Glutamatergic neuron (in vitro differentiated cells): ENCODE measurements around the gene TNFAIP3. TPM values are rescaled to one million over a fixed set of nuclear protein-coding genes. Genes with fewer than 3 reads are reported as not detected.

Source experiments
- DNase-seq: peaks from one replicate; pipeline ENCODE4 v3.0.0; 2022
- H3K27ac Mint-ChIP-seq: one replicate; pipeline ENCODE4 v1.8.0; 2020; ENCODE audit warnings: mild to moderate bottlenecking, mixed read lengths, inconsistent platforms; ENCODE audit not compliant: unreplicated experiment
- H3K27me3 Mint-ChIP-seq: one replicate; pipeline ENCODE4 v1.8.0; 2020; ENCODE audit warnings: mild to moderate bottlenecking, moderate library complexity, mixed read lengths, inconsistent platforms; ENCODE audit not compliant: unreplicated experiment
- H3K36me3 Mint-ChIP-seq: one replicate; pipeline ENCODE4 v1.8.0; 2020; ENCODE audit warnings: mild to moderate bottlenecking, mixed read lengths, inconsistent platforms; ENCODE audit not compliant: unreplicated experiment
- H3K4me1 Mint-ChIP-seq: one replicate; pipeline ENCODE4 v1.8.0; 2020; ENCODE audit warnings: mild to moderate bottlenecking, low read depth, mixed read lengths, inconsistent platforms; ENCODE audit not compliant: unreplicated experiment
- H3K4me3 Mint-ChIP-seq: one replicate; pipeline ENCODE4 v1.8.0; 2020; ENCODE audit warnings: mild to moderate bottlenecking, mixed read lengths, inconsistent platforms; ENCODE audit not compliant: unreplicated experiment
- H3K9me3 Mint-ChIP-seq: one replicate; pipeline ENCODE4 v1.8.0; 2020; ENCODE audit warnings: mild to moderate bottlenecking, moderate library complexity, mixed read lengths, inconsistent platforms; ENCODE audit not compliant: unreplicated experiment
- total RNA-seq: library from RNA; stranded (reverse); fragmentation: NEBNext Ultra II Directional; extraction: Animal tissue kit (Norgen Biotek cat#: 25700); gene quantifications from one replicate; pipeline ENCODE4 v1.2.1, GENCODE V29; 2021; ENCODE audit not compliant: unreplicated experiment
- TF ChIP-seq, protein P1 (sequence below): fragments of 200-600 bp; sonication (generic); IDR thresholded peaks from one replicate; pipeline ENCODE4 v1.5.0; 2021; ENCODE audit not compliant: partially characterized antibody, unreplicated experiment

Gene TNFAIP3
- total RNA-seq, 1 donor from 2014 or later, result 2.2 TPM

- no peaks in the 10 kb centered on the region for H3K4me1 Mint-ChIP-seq
- H3K4me3 Mint-ChIP-seq, result no peak overlapping the region
- no peaks in the 10 kb centered on the region for H3K9me3 Mint-ChIP-seq
- no peak overlapping the region for H3K27ac Mint-ChIP-seq
- TF ChIP-seq, protein P1, sequence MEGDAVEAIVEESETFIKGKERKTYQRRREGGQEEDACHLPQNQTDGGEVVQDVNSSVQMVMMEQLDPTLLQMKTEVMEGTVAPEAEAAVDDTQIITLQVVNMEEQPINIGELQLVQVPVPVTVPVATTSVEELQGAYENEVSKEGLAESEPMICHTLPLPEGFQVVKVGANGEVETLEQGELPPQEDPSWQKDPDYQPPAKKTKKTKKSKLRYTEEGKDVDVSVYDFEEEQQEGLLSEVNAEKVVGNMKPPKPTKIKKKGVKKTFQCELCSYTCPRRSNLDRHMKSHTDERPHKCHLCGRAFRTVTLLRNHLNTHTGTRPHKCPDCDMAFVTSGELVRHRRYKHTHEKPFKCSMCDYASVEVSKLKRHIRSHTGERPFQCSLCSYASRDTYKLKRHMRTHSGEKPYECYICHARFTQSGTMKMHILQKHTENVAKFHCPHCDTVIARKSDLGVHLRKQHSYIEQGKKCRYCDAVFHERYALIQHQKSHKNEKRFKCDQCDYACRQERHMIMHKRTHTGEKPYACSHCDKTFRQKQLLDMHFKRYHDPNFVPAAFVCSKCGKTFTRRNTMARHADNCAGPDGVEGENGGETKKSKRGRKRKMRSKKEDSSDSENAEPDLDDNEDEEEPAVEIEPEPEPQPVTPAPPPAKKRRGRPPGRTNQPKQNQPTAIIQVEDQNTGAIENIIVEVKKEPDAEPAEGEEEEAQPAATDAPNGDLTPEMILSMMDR, result no peak
- no peaks in the 10 kb centered on the region for H3K36me3 Mint-ChIP-seq
- no peaks in the 10 kb centered on the region for H3K27me3 Mint-ChIP-seq
- no peak for DNase-seq
Observed at GRCh38 chr6:137928286-137928685, 61.2 kb downstream of the TNFAIP3 start.

DNA sequence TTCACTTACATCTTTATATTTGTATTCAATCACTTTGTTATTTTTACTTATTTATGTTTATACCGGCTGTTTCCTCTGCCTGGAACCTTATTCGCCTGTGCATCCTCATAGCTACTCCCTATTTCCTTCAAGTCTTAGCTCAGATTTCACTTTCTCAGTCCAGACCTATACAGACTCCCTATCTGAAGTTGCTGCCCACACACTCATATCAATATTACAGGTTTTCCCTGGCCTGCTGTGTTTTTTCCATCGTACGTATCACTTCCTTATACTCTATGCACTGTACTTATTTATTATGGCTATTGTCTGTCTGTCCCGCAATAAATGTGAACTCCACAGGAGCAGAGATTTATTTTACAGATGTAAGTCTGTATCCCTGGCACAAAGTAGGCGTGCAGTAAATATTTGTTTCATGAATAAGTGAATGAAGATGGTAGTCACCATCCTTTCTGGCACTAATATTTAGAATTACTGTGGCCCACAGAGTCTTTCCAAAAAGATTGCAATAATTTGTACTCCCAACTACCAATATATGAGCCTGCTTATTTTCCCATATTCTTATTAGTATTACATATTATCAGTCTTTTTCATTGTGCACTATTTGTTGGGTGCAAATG is 64.9 kb downstream of the TNFAIP3 start:
- DNase-seq, result no peak
- Mint-ChIP-seq H3K9me3 (no peaks in the 10 kb centered on the region), H3K4me1 (no peaks in the 10 kb centered on the region), H3K27ac (no peak overlapping the region), H3K4me3 (no peak overlapping the region), H3K27me3 (no peaks in the 10 kb centered on the region), H3K36me3 (no peaks in the 10 kb centered on the region)
- TF ChIP-seq, protein P1, result no peak

Other genes starting within 250 kb of the TNFAIP3 start
- gene PERP, start 240.2 kb downstream of the TNFAIP3 start, total RNA-seq, result 10.7 TPM